IMR-90 (cell line): ENCODE measurements around the gene ZNF423. TPM values are rescaled to one million over a fixed set of nuclear protein-coding genes. Genes with fewer than 3 reads are reported as not detected.

ENCODE experiments used
- ATAC-seq: fragments of 200-7000 bp; cut with Tn5 transposase; 2 replicates; pipeline ENCODE4 v1.9.1; 2020; ENCODE audit warnings: low read depth, mild to moderate bottlenecking, moderate library complexity
- BruUV-seq: library from RNA; stranded (reverse); fragments of 400-500 nt; replicated peaks from 2 replicates; lab custom pipeline; 2021; lab: Mats Ljungman, UMichigan
- CTCF ChIA-PET: fragments of 300-600 bp; formaldehyde crosslinking; extraction: SDS; loops from one replicate; lab custom pipeline; 2021; ENCODE audit warnings: antibody characterized with exemption; lab: Yijun Ruan, JAX
- POLR2A ChIA-PET: fragments of 300-600 bp; sonication (Branson Sonifier 250); formaldehyde crosslinking; loops from one replicate; lab custom pipeline; 2022; ENCODE audit warnings: antibody characterized with exemption; ENCODE audit not compliant: unreplicated experiment; lab: Charles Lee
- DNase-seq: peaks from one replicate; pipeline ENCODE4 v3.0.0; 2013
- H2AFZ ChIP-seq: replicated peaks from 2 replicates; pipeline ENCODE3; 2013; ENCODE audit warnings: low read length, mild to moderate bottlenecking; ENCODE audit not compliant: poor library complexity
- H2AK5ac ChIP-seq: 2 replicates; pipeline ENCODE4 v1.6.1; 2013; ENCODE audit warnings: low read depth, low read length, inconsistent platforms
- H2AK9ac ChIP-seq: replicated peaks from 2 replicates; pipeline ENCODE3; 2013; ENCODE audit warnings: mild to moderate bottlenecking, low read depth, low read length, moderate library complexity; ENCODE audit not compliant: poor library complexity
- H2BK120ac ChIP-seq: 2 replicates; pipeline ENCODE4 v1.6.1; 2013; ENCODE audit warnings: low read depth, low read length, inconsistent platforms
- H2BK15ac ChIP-seq: 3 replicates; pipeline ENCODE4 v1.6.1; 2013; ENCODE audit warnings: low read depth, low read length, inconsistent platforms
- H2BK20ac ChIP-seq: 2 replicates; pipeline ENCODE4 v1.6.1; 2013; ENCODE audit warnings: low read depth, mild to moderate bottlenecking, inconsistent platforms, low read length, moderate library complexity
- H2BK5ac ChIP-seq: 2 replicates; pipeline ENCODE4 v1.6.1; 2013; ENCODE audit warnings: mild to moderate bottlenecking, low read depth, low read length, inconsistent platforms; ENCODE audit not compliant: poor library complexity, severe bottlenecking
- H3K14ac ChIP-seq: replicated peaks from 2 replicates; pipeline ENCODE4 v1.6.1; 2013; ENCODE audit warnings: low read depth, low read length, inconsistent platforms
- H3K18ac ChIP-seq: 2 replicates; pipeline ENCODE4 v1.6.1; 2013; ENCODE audit warnings: low read depth, low read length, control low read depth
- H3K23ac ChIP-seq: 2 replicates; pipeline ENCODE4 v1.6.1; 2013; ENCODE audit warnings: low read depth, low read length, inconsistent platforms
- H3K27ac ChIP-seq: 2 replicates; pipeline ENCODE4 v1.5.1; 2013; ENCODE audit warnings: mild to moderate bottlenecking, control low read depth, low read length; ENCODE audit not compliant: insufficient read depth
- H3K27me3 ChIP-seq: 2 replicates; pipeline ENCODE4 v1.6.1; 2013; ENCODE audit warnings: low read length; ENCODE audit not compliant: control insufficient read depth, insufficient read depth
- H3K36me3 ChIP-seq: 2 replicates; pipeline ENCODE4 v1.6.1; 2013; ENCODE audit warnings: low read length, mixed read lengths; ENCODE audit not compliant: control insufficient read depth, insufficient read depth
- H3K4ac ChIP-seq: 2 replicates; pipeline ENCODE4 v1.6.1; 2013; ENCODE audit warnings: low read depth, low read length, inconsistent platforms
- H3K4me1 ChIP-seq: 2 replicates; pipeline ENCODE4 v1.6.1; 2013; ENCODE audit warnings: low read length, mixed read lengths; ENCODE audit not compliant: control insufficient read depth, insufficient read depth
- H3K4me2 ChIP-seq: 2 replicates; pipeline ENCODE4 v1.6.1; 2013; ENCODE audit warnings: low read depth, mild to moderate bottlenecking, control low read depth, low read length, moderate library complexity
- H3K4me3 ChIP-seq: 2 replicates; pipeline ENCODE4 v1.5.1; 2013; ENCODE audit warnings: low read depth, mild to moderate bottlenecking, control low read depth, low read length, moderate library complexity; ENCODE audit not compliant: insufficient read depth
- H3K56ac ChIP-seq: 2 replicates; pipeline ENCODE4 v1.6.1; 2013; ENCODE audit warnings: low read length, inconsistent platforms; ENCODE audit not compliant: insufficient read depth; ENCODE audit errors: extremely low read depth
- H3K79me1 ChIP-seq, 2 experiments: 2 replicates each; pipeline ENCODE4 v1.6.1; 2013; ENCODE audit warnings: low read length in 2 of 2, inconsistent platforms in 1 of 2, low read depth in 1 of 2
- H3K9ac ChIP-seq: 2 replicates; pipeline ENCODE4 v1.6.1; 2013; ENCODE audit warnings: low read depth, low read length, control low read depth
- H3K9me1 ChIP-seq: 2 replicates; pipeline ENCODE4 v1.6.1; 2013; ENCODE audit warnings: low read length, inconsistent platforms; ENCODE audit not compliant: insufficient read depth
- H3K9me3 ChIP-seq: 2 replicates; pipeline ENCODE4 v1.6.1; 2013; ENCODE audit warnings: low read length; ENCODE audit not compliant: control insufficient read depth, insufficient read depth
- H4K20me1 ChIP-seq: 2 replicates; pipeline ENCODE4 v1.6.1; 2013; ENCODE audit warnings: low read length, inconsistent platforms; ENCODE audit not compliant: insufficient read depth
- H4K5ac ChIP-seq: 2 replicates; pipeline ENCODE4 v1.6.1; 2013; ENCODE audit warnings: mild to moderate bottlenecking, low read depth, low read length, control low read depth
- H4K8ac ChIP-seq, 2 experiments: 2 replicates each; pipeline ENCODE4 v1.6.1; 2013; ENCODE audit warnings: low read depth in 2 of 2, low read length in 2 of 2, control low read depth in 1 of 2, inconsistent platforms in 1 of 2
- H4K91ac ChIP-seq: 2 replicates; pipeline ENCODE4 v1.6.1; 2013; ENCODE audit warnings: low read depth, low read length, inconsistent platforms; ENCODE audit not compliant: insufficient read depth
- BHLHE40 ChIP-seq: fragments of 150-350 bp; IDR thresholded peaks from 2 replicates; pipeline ENCODE4 v1.6.1; 2016; ENCODE audit warnings: mild to moderate bottlenecking, low read depth, low read length
- CEBPB ChIP-seq: IDR thresholded peaks from 2 replicates; pipeline ENCODE4 v1.6.1; 2012; ENCODE audit warnings: low read depth, low read length, improper control_type of control experiment
- CHD1 ChIP-seq: IDR thresholded peaks from 2 replicates; pipeline ENCODE4 v1.6.1; 2012; ENCODE audit warnings: low read depth, low read length, improper control_type of control experiment
- CTCF ChIP-seq: conservative IDR thresholded peaks from 2 replicates; pipeline ENCODE4 v1.5.1; 2012; ENCODE audit warnings: mild to moderate bottlenecking, low read depth, low read length, improper control_type of control experiment
- FOS ChIP-seq: fragments of 150-350 bp; IDR thresholded peaks from 2 replicates; pipeline ENCODE4 v1.6.1; 2016; ENCODE audit warnings: low read depth, low read length
- MAFK ChIP-seq: IDR thresholded peaks from 2 replicates; pipeline ENCODE4 v1.6.1; 2012; ENCODE audit warnings: low read depth, low read length, improper control_type of control experiment
- MAZ ChIP-seq: IDR thresholded peaks from 2 replicates; pipeline ENCODE4 v1.6.1; 2012; ENCODE audit warnings: low read depth, mild to moderate bottlenecking, low read length, improper control_type of control experiment, moderate library complexity, borderline replicate concordance
- MXI1 ChIP-seq: IDR thresholded peaks from 2 replicates; pipeline ENCODE4 v1.6.1; 2012; ENCODE audit warnings: low read depth, mild to moderate bottlenecking, low read length, moderate library complexity, borderline replicate concordance
- NFE2L2 ChIP-seq: fragments of 150-350 bp; IDR thresholded peaks from 2 replicates; pipeline ENCODE4 v1.6.1; 2016; ENCODE audit warnings: low read depth, mild to moderate bottlenecking, low read length
- POLR2A ChIP-seq: IDR thresholded peaks from 2 replicates; pipeline ENCODE4 v1.6.1; 2012; ENCODE audit warnings: mild to moderate bottlenecking, low read depth, low read length
- RAD21 ChIP-seq: IDR thresholded peaks from 2 replicates; pipeline ENCODE4 v1.6.1; 2012; ENCODE audit warnings: low read length, improper control_type of control experiment
- RCOR1 ChIP-seq: IDR thresholded peaks from 2 replicates; pipeline ENCODE4 v1.6.1; 2012; ENCODE audit warnings: mild to moderate bottlenecking, low read length, improper control_type of control experiment; ENCODE audit not compliant: insufficient replicate concordance
- RFX5 ChIP-seq: IDR thresholded peaks from 2 replicates; pipeline ENCODE4 v1.8.0; 2012; ENCODE audit warnings: low read depth, mild to moderate bottlenecking, low read length, moderate library complexity
- SMC3 ChIP-seq: fragments of 150-350 bp; IDR thresholded peaks from 2 replicates; pipeline ENCODE4 v1.6.1; 2016; ENCODE audit warnings: low read depth, mild to moderate bottlenecking, antibody characterized with exemption, low read length, moderate library complexity
- WGBS, 2 experiments: methylation state at CpG; one replicate each; pipeline versions ENCODE4 v1.1.5 to v1.1.7; 2013; ENCODE audit warnings: missing lambda C conversion rate in 2 of 2; ENCODE audit not compliant: insufficient read length in 1 of 2; ENCODE audit errors: extremely low coverage in 2 of 2; 5-methylcytosine and 5-hydroxymethylcytosine counted together
- dilution Hi-C: fragments of 300-500 bp; cut with HindIII; formaldehyde crosslinking; loops from one replicate; pipeline ENCODE4 v1.14.3; 2018; ENCODE audit warnings: low sequenced_read_pairs; ENCODE audit not compliant: unreplicated experiment
- in situ Hi-C: fragments of 300-500 bp; cut with MboI; formaldehyde crosslinking; loops from 3 replicates; pipeline ENCODE4 v1.14.3; 2019; ENCODE audit warnings: low sequenced_read_pairs, inconsistent platforms, mixed read lengths
- intact Hi-C: fragments of 100-400 bp; cut with micrococcal nuclease; formaldehyde crosslinking; loops from 2 replicates; pipeline ENCODE4 v1.10.0; 2022
- polyA plus RNA-seq, 3 experiments: library from polyadenylated mRNA; depleted of rRNA; stranded (reverse); fragments of >200 nt; gene quantifications; 2 replicates each; pipeline ENCODE4 v1.2.3, GENCODE V29; 2012; ENCODE audit warnings: low replicate concordance in 1 of 3
- total RNA-seq: library from RNA; depleted of rRNA; stranded (reverse); fragments of >200 nt; gene quantifications from 2 replicates; pipeline ENCODE4 v1.2.3, GENCODE V29; 2012
- TF ChIP-seq, protein P1 (sequence below): fragments of 150-350 bp; IDR thresholded peaks from 2 replicates; pipeline ENCODE4 v1.6.1; 2016; ENCODE audit warnings: low read depth, mild to moderate bottlenecking, low read length, moderate library complexity, borderline replicate concordance
- TF ChIP-seq, protein P2 (sequence below): fragments of 150-350 bp; IDR thresholded peaks from 2 replicates; pipeline ENCODE4 v1.6.1; 2017; ENCODE audit warnings: mild to moderate bottlenecking, antibody characterized with exemption, low read length, low read depth

ZNF423 gene
- total and polyA plus RNA-seq, 2 of the 4 experiments (the other 2 are of a cell fraction): under 0.01 to 0.10 TPM

GRCh38 chr16:49799172-49799571, 56.7 kb downstream of the ZNF423 start:
- TF ChIP-seq CEBPB (no peak), NFE2L2 (no peak), BHLHE40 (no peak), RFX5 (no peak), MXI1 (no peak), MAZ (no peak), RCOR1 (no peak), SMC3 (no peak), RAD21 (no peak), POLR2A (no peak), CHD1 (no peak), FOS (no peak), CTCF (no peak), MAFK (no peak)
- TF ChIP-seq, protein P1, sequence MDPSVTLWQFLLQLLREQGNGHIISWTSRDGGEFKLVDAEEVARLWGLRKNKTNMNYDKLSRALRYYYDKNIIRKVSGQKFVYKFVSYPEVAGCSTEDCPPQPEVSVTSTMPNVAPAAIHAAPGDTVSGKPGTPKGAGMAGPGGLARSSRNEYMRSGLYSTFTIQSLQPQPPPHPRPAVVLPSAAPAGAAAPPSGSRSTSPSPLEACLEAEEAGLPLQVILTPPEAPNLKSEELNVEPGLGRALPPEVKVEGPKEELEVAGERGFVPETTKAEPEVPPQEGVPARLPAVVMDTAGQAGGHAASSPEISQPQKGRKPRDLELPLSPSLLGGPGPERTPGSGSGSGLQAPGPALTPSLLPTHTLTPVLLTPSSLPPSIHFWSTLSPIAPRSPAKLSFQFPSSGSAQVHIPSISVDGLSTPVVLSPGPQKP: no peak
- TF ChIP-seq, protein P2, sequence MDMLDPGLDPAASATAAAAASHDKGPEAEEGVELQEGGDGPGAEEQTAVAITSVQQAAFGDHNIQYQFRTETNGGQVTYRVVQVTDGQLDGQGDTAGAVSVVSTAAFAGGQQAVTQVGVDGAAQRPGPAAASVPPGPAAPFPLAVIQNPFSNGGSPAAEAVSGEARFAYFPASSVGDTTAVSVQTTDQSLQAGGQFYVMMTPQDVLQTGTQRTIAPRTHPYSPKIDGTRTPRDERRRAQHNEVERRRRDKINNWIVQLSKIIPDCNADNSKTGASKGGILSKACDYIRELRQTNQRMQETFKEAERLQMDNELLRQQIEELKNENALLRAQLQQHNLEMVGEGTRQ: no peak
- no peak overlapping the region for H3K56ac ChIP-seq
- ChIA-PET POLR2A (no interaction called here), CTCF (no interaction called here)
- H4K20me1 ChIP-seq: no peaks in the 10 kb centered on the region
- no peak overlapping the region for H2BK15ac ChIP-seq
- H3K79me1 ChIP-seq: no peaks in the 10 kb centered on the region
- no peak overlapping the region for H3K9ac ChIP-seq
- WGBS, 2 experiments: no CpG with 5 or more reads among the region's 4 CpGs
- no peak overlapping the region for H2BK20ac ChIP-seq
- H3K23ac ChIP-seq: no peak overlapping the region
- no peaks in the 10 kb centered on the region for H3K9me1 ChIP-seq
- H3K4me1 ChIP-seq: no peaks in the 10 kb centered on the region
- H2AK9ac ChIP-seq: no peak overlapping the region
- H2AFZ ChIP-seq: no peak overlapping the region
- H3K27me3 ChIP-seq: no peaks in the 10 kb centered on the region
- no peak overlapping the region for H3K14ac ChIP-seq
- no peak overlapping the region for H4K8ac ChIP-seq
- no peak overlapping the region for H2BK5ac ChIP-seq
- H3K9me3 ChIP-seq: no peaks in the 10 kb centered on the region
- no peak overlapping the region for H3K4me2 ChIP-seq
- no peak overlapping the region for H3K4ac ChIP-seq
- no peak overlapping the region for H2BK120ac ChIP-seq
- H3K36me3 ChIP-seq: no peaks in the 10 kb centered on the region
- intact Hi-C loops: no loop called here
- no peak overlapping the region for H2AK5ac ChIP-seq
- no TSS peak for BruUV-seq
- no peak overlapping the region for H3K4me3 ChIP-seq
- no peak for DNase-seq
- ATAC-seq: no peak
- dilution Hi-C loops: no loop called here
- H3K18ac ChIP-seq: no peak overlapping the region
- in situ Hi-C loops: no loop called here
- H4K91ac ChIP-seq: no peak overlapping the region
- no peak overlapping the region for H4K5ac ChIP-seq
- H3K27ac ChIP-seq: no peak overlapping the region
